ENCODE results near the gene SLC4A4. TPM values are rescaled to one million over a fixed set of nuclear protein-coding genes. Genes with fewer than 3 reads are reported as not detected.

SLC4A4 gene
- total and polyA plus RNA-seq, 4 donors: 3.2 to 78.6 (median 18.6) TPM

- Histone ChIP-seq H3K27me3 (ENCODE audit: control insufficient read depth in 3 of 3, insufficient read depth in 3 of 3, low read length in 2 of 3) (no peaks in the 10 kb centered on the region), H3K4me1 (ENCODE audit: control insufficient read depth in 5 of 5, insufficient read depth in 5 of 5, low read length in 5 of 5) (peaks cover 0 to 9% (median 0%) of the 10 kb centered on the region in 5 donors), H3K9me3 (ENCODE audit: control insufficient read depth in 4 of 4, insufficient read depth in 3 of 4, low read length in 3 of 4) (no peaks in the 10 kb centered on the region), H3K27ac (ENCODE audit: low read depth in 1 of 2, low read length in 1 of 2) (no peak overlapping the region), H3K36me3 (ENCODE audit: control insufficient read depth in 4 of 4, insufficient read depth in 4 of 4, low read length in 4 of 4) (peaks cover 0 to 13% (median 3%) of the 10 kb centered on the region in 4 donors), H3K4me3 (no peak overlapping the region), H3K9ac (ENCODE audit: insufficient read depth in 1 of 2, low read length in 2 of 2) (no peak overlapping the region)
- ATAC-seq (ENCODE audit: insufficient read depth, low FRiP score) (no peak), DNase-seq (no peak)
- no peak for TF ChIP-seq CTCF (IDR thresholded peaks at IDR 0.05; ENCODE audit: control extremely low read depth, extremely low read depth)
These were observed 7.9 kb downstream of the SLC4A4 start for GRCh38 chr4:71346710-71347109.

GRCh38 chr4:71348586-71348985 is 9.8 kb downstream of the SLC4A4 start:
- no peak overlapping the region for H3K4me3 ChIP-seq
- no peak for DNase-seq
- H3K36me3 ChIP-seq (ENCODE audit: control insufficient read depth in 4 of 4, insufficient read depth in 4 of 4, low read length in 4 of 4): peaks cover 0 to 17% (median 3%) of the 10 kb centered on the region in 4 donors
- H3K4me1 ChIP-seq (ENCODE audit: control insufficient read depth in 5 of 5, insufficient read depth in 5 of 5, low read length in 5 of 5): peaks cover 0 to 12% (median 0%) of the 10 kb centered on the region in 5 donors
- no peak overlapping the region for H3K27ac ChIP-seq (ENCODE audit: low read depth in 1 of 2, low read length in 1 of 2)
- ATAC-seq (ENCODE audit: insufficient read depth, low FRiP score): no peak
- no peaks in the 10 kb centered on the region for H3K27me3 ChIP-seq (ENCODE audit: control insufficient read depth in 3 of 3, insufficient read depth in 3 of 3, low read length in 2 of 3)
- 85% methylated on average over 3 of the region's 3 CpGs for WGBS, 2 donors
- no peak overlapping the region for H3K9ac ChIP-seq (ENCODE audit: insufficient read depth in 1 of 2, low read length in 2 of 2)
- H3K9me3 ChIP-seq (ENCODE audit: control insufficient read depth in 4 of 4, insufficient read depth in 3 of 4, low read length in 3 of 4): no peaks in the 10 kb centered on the region
- TF ChIP-seq CTCF (IDR thresholded peaks at IDR 0.05; ENCODE audit: control extremely low read depth, extremely low read depth): no peak

- Histone ChIP-seq H3K9ac (ENCODE audit: insufficient read depth in 1 of 2, low read length in 2 of 2) (no peak overlapping the region), H3K4me3 (no peak overlapping the region), H3K9me3 (ENCODE audit: control insufficient read depth in 4 of 4, insufficient read depth in 3 of 4, low read length in 3 of 4) (no peaks in the 10 kb centered on the region), H3K27me3 (ENCODE audit: control insufficient read depth in 3 of 3, insufficient read depth in 3 of 3, low read length in 2 of 3) (no peaks in the 10 kb centered on the region), H3K36me3 (ENCODE audit: control insufficient read depth in 4 of 4, insufficient read depth in 4 of 4, low read length in 4 of 4) (peaks cover 0 to 22% (median 4%) of the 10 kb centered on the region in 4 donors), H3K4me1 (ENCODE audit: control insufficient read depth in 5 of 5, insufficient read depth in 5 of 5, low read length in 5 of 5) (peaks cover 0 to 4% (median 3%) of the 10 kb centered on the region in 5 donors), H3K27ac (ENCODE audit: low read depth in 1 of 2, low read length in 1 of 2) (no peak overlapping the region)
- peak in 1 of 3 donors; percentile 8 for DNase-seq
- 70 to 86% methylated on average over 1 of the region's 1 CpG for WGBS, 2 donors
- ATAC-seq (ENCODE audit: insufficient read depth, low FRiP score): no peak
- TF ChIP-seq CTCF (IDR thresholded peaks at IDR 0.05; ENCODE audit: control extremely low read depth, extremely low read depth): no peak
These were observed 16.2 kb downstream of the SLC4A4 start for GRCh38 chr4:71355045-71355444.

GRCh38 chr4:71355971-71356370 is 17.2 kb downstream of the SLC4A4 start:
- TF ChIP-seq CTCF (IDR thresholded peaks at IDR 0.05; ENCODE audit: control extremely low read depth, extremely low read depth): no peak
- peaks cover 0 to 15% (median 3%) of the 10 kb centered on the region in 4 donors for H3K36me3 ChIP-seq (ENCODE audit: control insufficient read depth in 4 of 4, insufficient read depth in 4 of 4, low read length in 4 of 4)
- ATAC-seq (ENCODE audit: insufficient read depth, low FRiP score): no peak
- H3K9me3 ChIP-seq (ENCODE audit: control insufficient read depth in 4 of 4, insufficient read depth in 3 of 4, low read length in 3 of 4): no peaks in the 10 kb centered on the region
- H3K9ac ChIP-seq (ENCODE audit: insufficient read depth in 1 of 2, low read length in 2 of 2): no peak overlapping the region
- peaks cover 0 to 4% (median 3%) of the 10 kb centered on the region in 5 donors for H3K4me1 ChIP-seq (ENCODE audit: control insufficient read depth in 5 of 5, insufficient read depth in 5 of 5, low read length in 5 of 5)
- no peaks in the 10 kb centered on the region for H3K27me3 ChIP-seq (ENCODE audit: control insufficient read depth in 3 of 3, insufficient read depth in 3 of 3, low read length in 2 of 3)
- no peak overlapping the region for H3K4me3 ChIP-seq
- DNase-seq: no peak
- no peak overlapping the region for H3K27ac ChIP-seq (ENCODE audit: low read depth in 1 of 2, low read length in 1 of 2)

Measured in lung (tissue), 12 donors.